Skeletal muscle tissue (tissue), 4 donors: ENCODE results near the gene STK10. TPM values are rescaled to one million over a fixed set of nuclear protein-coding genes. Genes with fewer than 3 reads are reported as not detected.

Source experiments
- H3K27ac ChIP-seq: one replicate; pipeline ENCODE4 v1.7.0; 2013; ENCODE audit warnings: mild to moderate bottlenecking, low read depth, low read length, inconsistent platforms
- H3K27me3 ChIP-seq, 3 donors: one replicate each; pipeline ENCODE4 v1.7.0; 2013; ENCODE audit warnings: low read length in 3 of 3; ENCODE audit not compliant: control insufficient read depth in 3 of 3, insufficient read depth in 3 of 3
- H3K36me3 ChIP-seq, 3 donors: one replicate each; pipeline ENCODE4 v1.7.0; 2013; ENCODE audit warnings: low read length in 3 of 3; ENCODE audit not compliant: control insufficient read depth in 3 of 3, insufficient read depth in 3 of 3
- H3K4me1 ChIP-seq, 3 donors: one replicate each; pipeline ENCODE4 v1.7.0; 2013; ENCODE audit warnings: low read length in 3 of 3, mild to moderate bottlenecking in 3 of 3; ENCODE audit not compliant: control insufficient read depth in 3 of 3, insufficient read depth in 3 of 3
- H3K4me3 ChIP-seq, 3 donors: one replicate each; pipeline ENCODE4 v1.7.0; 2013; ENCODE audit warnings: low read length in 3 of 3
- H3K9ac ChIP-seq, 3 donors: one replicate each; pipeline ENCODE4 v1.7.0; 2013; ENCODE audit warnings: low read length in 3 of 3, mild to moderate bottlenecking in 3 of 3, moderate library complexity in 2 of 3, low read depth in 1 of 3
- H3K9me3 ChIP-seq, 3 donors: one replicate each; pipeline ENCODE4 v1.7.0; 2013; ENCODE audit warnings: low read length in 3 of 3; ENCODE audit not compliant: control insufficient read depth in 3 of 3
- total RNA-seq: library from RNA; depleted of rRNA; stranded (reverse); fragments of >200 nt; gene quantifications from one replicate; pipeline ENCODE4 v1.2.3, GENCODE V29; 2014
- donor health status: Osteomylitis.

The STK10 gene
- total RNA-seq, 1 donor from 2014 or later = 12.0 TPM

- H3K27ac ChIP-seq = no peak overlapping the region
- H3K36me3 ChIP-seq = peaks cover 0 to 2% (median 0%) of the 10 kb centered on the region in 3 donors
- no peaks in the 10 kb centered on the region for H3K27me3 ChIP-seq
- no peaks in the 10 kb centered on the region for H3K9me3 ChIP-seq
- H3K4me3 ChIP-seq = no peak overlapping the region
- no peak overlapping the region for H3K9ac ChIP-seq
- peaks cover 4 to 12% (median 11%) of the 10 kb centered on the region in 3 donors for H3K4me1 ChIP-seq
These were observed 188.9 kb downstream of the STK10 start for GRCh38 chr5:171999100-171999499.

GRCh38 chr5:171997011-171997410 is 191.0 kb downstream of the STK10 start:
- Histone ChIP-seq H3K4me1 (peaks cover 0 to 6% (median 4%) of the 10 kb centered on the region in 3 donors), H3K9me3 (no peaks in the 10 kb centered on the region), H3K36me3 (peaks cover 0 to 3% (median 0%) of the 10 kb centered on the region in 3 donors), H3K4me3 (no peak overlapping the region), H3K9ac (no peak overlapping the region), H3K27me3 (no peaks in the 10 kb centered on the region), H3K27ac (no peak overlapping the region)

- H3K27me3 ChIP-seq = no peaks in the 10 kb centered on the region
These were observed 195.2 kb downstream of the STK10 start for GRCh38 chr5:171992813-171993212.

GRCh38 chr5:171992305-171992704 is 195.7 kb downstream of the STK10 start:
- Histone ChIP-seq H3K27ac (no peak overlapping the region), H3K4me1 (peaks cover 0 to 2% (median 0%) of the 10 kb centered on the region in 3 donors), H3K36me3 (peaks cover 0 to 2% (median 0%) of the 10 kb centered on the region in 3 donors)

More at GRCh38 chr5:171992813-171993212, 195.2 kb downstream of the STK10 start:
- H3K4me1 ChIP-seq = peaks cover 0 to 2% (median 0%) of the 10 kb centered on the region in 3 donors
- H3K27ac ChIP-seq = no peak overlapping the region
- H3K9ac ChIP-seq = no peak overlapping the region
- no peaks in the 10 kb centered on the region for H3K9me3 ChIP-seq
- no peak overlapping the region for H3K4me3 ChIP-seq
- H3K36me3 ChIP-seq = peaks cover 0 to 2% (median 0%) of the 10 kb centered on the region in 3 donors

More at GRCh38 chr5:171992305-171992704, 195.7 kb downstream of the STK10 start:
- H3K4me3 ChIP-seq = no peak overlapping the region
- H3K9me3 ChIP-seq = no peaks in the 10 kb centered on the region
- H3K27me3 ChIP-seq = no peaks in the 10 kb centered on the region
- H3K9ac ChIP-seq = no peak overlapping the region

Other genes with a start within 250 kb of the STK10 start
- 60.5 TPM for gene FBXW11, start 181.6 kb downstream of the STK10 start, total RNA-seq
- not detected for gene EFCAB9, start 5.9 kb upstream of the STK10 start, total RNA-seq
- 45.9 TPM for gene UBTD2, start 95.5 kb upstream of the STK10 start, total RNA-seq